ENCODE results near the gene CCDC167. TPM values are rescaled to one million over a fixed set of nuclear protein-coding genes. Genes with fewer than 3 reads are reported as not detected.
A peak's percentile ranks its signal among the peaks of the same experiment; 100 is the strongest.

The CCDC167 gene
- polyA plus RNA-seq, 1 donor from 2014 or later = 207 TPM

GRCh38 chr6:37493661-37493995 lies 6.1 kb downstream of the CCDC167 start:
- no peaks in the 10 kb centered on the region for H4K20me1 ChIP-seq (ENCODE audit: insufficient read depth)

DNA sequence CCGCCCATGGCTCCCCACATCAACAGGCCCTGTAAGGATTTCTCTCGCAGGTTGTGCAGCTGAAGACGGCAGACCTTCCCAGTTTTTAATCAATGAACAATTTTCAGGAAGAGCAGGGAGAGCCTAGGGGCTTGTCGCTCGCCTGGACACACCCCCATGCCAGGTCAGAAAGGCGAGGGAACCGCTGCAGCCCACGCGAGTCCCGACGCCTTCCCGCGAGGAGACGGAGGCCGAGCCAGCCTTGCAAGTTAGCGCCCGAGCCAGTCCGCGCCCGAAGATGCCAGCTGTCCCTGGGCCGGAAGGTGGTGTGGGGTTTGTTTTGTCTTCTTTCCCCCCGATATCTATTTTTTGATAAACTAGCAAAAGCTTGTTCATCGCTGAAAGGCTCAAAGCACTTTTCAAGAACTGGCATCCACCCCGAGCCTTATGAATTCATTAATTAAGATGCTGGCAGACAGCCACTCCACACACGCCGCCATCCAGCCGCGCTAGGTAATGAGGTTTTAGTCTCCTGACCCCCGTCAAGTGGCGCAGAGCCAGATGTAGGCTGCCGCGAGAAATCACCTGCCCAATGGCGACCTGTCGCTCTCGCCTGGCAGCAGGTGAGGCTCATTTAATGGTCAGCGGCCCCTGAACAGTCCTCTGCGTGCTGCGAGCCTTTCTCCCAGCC lies 6.6 kb downstream of the CCDC167 start:
- Histone ChIP-seq H2AFZ (ENCODE audit: low read depth, low read length) (no peak overlapping the region), H3K9ac (ENCODE audit: low read length) (peak overlapping the region; percentile 13), H3K27ac (ENCODE audit: low read length) (peak overlapping the region; percentile 45), H3F3A (ENCODE audit: insufficient read depth, low read length, poor library complexity, severe bottlenecking) (no peaks in the 10 kb centered on the region), H3K9me3 (ENCODE audit: low read length) (no peaks in the 10 kb centered on the region), H3K4me3 (ENCODE audit: low read length) (peak overlapping the region; percentile 9), H3K79me2 (replicated peaks; ENCODE audit: insufficient read depth, low read length) (peaks cover 16% of the 10 kb centered on the region), H3K27me3 (ENCODE audit: insufficient read depth, low read depth, low read length) (no peaks in the 10 kb centered on the region), H3K9me2 (ENCODE audit: insufficient read depth, low read length) (no peaks in the 10 kb centered on the region), H4K20me1 (ENCODE audit: insufficient read depth) (no peaks in the 10 kb centered on the region), H3K4me2 (ENCODE audit: low read length) (no peak overlapping the region), H3K36me3 (ENCODE audit: insufficient read depth, low read length) (no peaks in the 10 kb centered on the region)
- no peak for TF ChIP-seq TAF1 (IDR thresholded peaks at IDR 0.05; ENCODE audit: low read depth)
- no peak for TF ChIP-seq CTCF (IDR thresholded peaks at IDR 0.05; ENCODE audit: poor library complexity, severe bottlenecking)
- TF ChIP-seq, protein P1, sequence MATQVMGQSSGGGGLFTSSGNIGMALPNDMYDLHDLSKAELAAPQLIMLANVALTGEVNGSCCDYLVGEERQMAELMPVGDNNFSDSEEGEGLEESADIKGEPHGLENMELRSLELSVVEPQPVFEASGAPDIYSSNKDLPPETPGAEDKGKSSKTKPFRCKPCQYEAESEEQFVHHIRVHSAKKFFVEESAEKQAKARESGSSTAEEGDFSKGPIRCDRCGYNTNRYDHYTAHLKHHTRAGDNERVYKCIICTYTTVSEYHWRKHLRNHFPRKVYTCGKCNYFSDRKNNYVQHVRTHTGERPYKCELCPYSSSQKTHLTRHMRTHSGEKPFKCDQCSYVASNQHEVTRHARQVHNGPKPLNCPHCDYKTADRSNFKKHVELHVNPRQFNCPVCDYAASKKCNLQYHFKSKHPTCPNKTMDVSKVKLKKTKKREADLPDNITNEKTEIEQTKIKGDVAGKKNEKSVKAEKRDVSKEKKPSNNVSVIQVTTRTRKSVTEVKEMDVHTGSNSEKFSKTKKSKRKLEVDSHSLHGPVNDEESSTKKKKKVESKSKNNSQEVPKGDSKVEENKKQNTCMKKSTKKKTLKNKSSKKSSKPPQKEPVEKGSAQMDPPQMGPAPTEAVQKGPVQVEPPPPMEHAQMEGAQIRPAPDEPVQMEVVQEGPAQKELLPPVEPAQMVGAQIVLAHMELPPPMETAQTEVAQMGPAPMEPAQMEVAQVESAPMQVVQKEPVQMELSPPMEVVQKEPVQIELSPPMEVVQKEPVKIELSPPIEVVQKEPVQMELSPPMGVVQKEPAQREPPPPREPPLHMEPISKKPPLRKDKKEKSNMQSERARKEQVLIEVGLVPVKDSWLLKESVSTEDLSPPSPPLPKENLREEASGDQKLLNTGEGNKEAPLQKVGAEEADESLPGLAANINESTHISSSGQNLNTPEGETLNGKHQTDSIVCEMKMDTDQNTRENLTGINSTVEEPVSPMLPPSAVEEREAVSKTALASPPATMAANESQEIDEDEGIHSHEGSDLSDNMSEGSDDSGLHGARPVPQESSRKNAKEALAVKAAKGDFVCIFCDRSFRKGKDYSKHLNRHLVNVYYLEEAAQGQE (IDR thresholded peaks at IDR 0.05; ENCODE audit: borderline replicate concordance) = no peak
- no peak for TF ChIP-seq EP300 (conservative IDR thresholded peaks at IDR 0.05; ENCODE audit: poor library complexity, severe bottlenecking)
- TF ChIP-seq POLR2AphosphoS5 (IDR thresholded peaks at IDR 0.05) = no peak
- TF ChIP-seq MXI1 (conservative IDR thresholded peaks at IDR 0.05; ENCODE audit: poor library complexity, severe bottlenecking) = no peak
- TF ChIP-seq EZH2 (IDR thresholded peaks at IDR 0.05; ENCODE audit: borderline replicate concordance, insufficient read depth, low read length, poor library complexity, severe bottlenecking) = no peak
- no peak for TF ChIP-seq RAD21 (conservative IDR thresholded peaks at IDR 0.05)
- TF ChIP-seq SMC3 (conservative IDR thresholded peaks at IDR 0.05; ENCODE audit: poor library complexity) = no peak

More at GRCh38 chr6:37493661-37493995, 6.1 kb downstream of the CCDC167 start:
- no peak overlapping the region for H3K4me3 ChIP-seq (ENCODE audit: low read length)
- H3K27ac ChIP-seq (ENCODE audit: low read length) = no peak overlapping the region
- H3K9me2 ChIP-seq (ENCODE audit: insufficient read depth, low read length) = no peaks in the 10 kb centered on the region
- H3K79me2 ChIP-seq (replicated peaks; ENCODE audit: insufficient read depth, low read length) = peaks cover 16% of the 10 kb centered on the region
- H3K4me2 ChIP-seq (ENCODE audit: low read length) = no peak overlapping the region
- no peaks in the 10 kb centered on the region for H3F3A ChIP-seq (ENCODE audit: insufficient read depth, low read length, poor library complexity, severe bottlenecking)
- H3K27me3 ChIP-seq (ENCODE audit: insufficient read depth, low read depth, low read length) = no peaks in the 10 kb centered on the region
- no peaks in the 10 kb centered on the region for H3K9me3 ChIP-seq (ENCODE audit: low read length)
- no peak overlapping the region for H3K9ac ChIP-seq (ENCODE audit: low read length)
- H2AFZ ChIP-seq (ENCODE audit: low read depth, low read length) = no peak overlapping the region
- TF ChIP-seq, protein P1 (IDR thresholded peaks at IDR 0.05; ENCODE audit: borderline replicate concordance) = no peak
- TF ChIP-seq MXI1 (conservative IDR thresholded peaks at IDR 0.05; ENCODE audit: poor library complexity, severe bottlenecking) = no peak
- no peak for TF ChIP-seq TAF1 (IDR thresholded peaks at IDR 0.05; ENCODE audit: low read depth)
- TF ChIP-seq RAD21 (conservative IDR thresholded peaks at IDR 0.05) = no peak
- H3K36me3 ChIP-seq (ENCODE audit: insufficient read depth, low read length) = no peaks in the 10 kb centered on the region

All from neural cell (in vitro differentiated cells).